Gastrocnemius medialis (tissue), 4 donors: ENCODE data around the gene ERAP2. TPM values are rescaled to one million over a fixed set of nuclear protein-coding genes. Genes with fewer than 3 reads are reported as not detected.
"Not testable (repeated sequence)": the region's sequence is repeated elsewhere in the genome, so short reads cannot be mapped to it uniquely, and the experiment has no call there.

Experiments used
- ATAC-seq, 2 donors: fragments of 150-250 bp; one replicate each; pipeline ENCODE4 v1.9.1; 2016
- DNase-seq, 2 donors: peaks; one replicate each; pipeline ENCODE4 v3.0.0-alpha.2; 2019
- H3K27ac ChIP-seq, 4 donors: fragments of 200-600 bp; sonication (generic); 1 replicate in 1 of 4; 2 replicates in 3 of 4; pipeline ENCODE4 v1.5.1; 2016 to 2018; ENCODE audit warnings: mild to moderate bottlenecking in 2 of 4, moderate library complexity in 1 of 4
- H3K27me3 ChIP-seq, 3 donors: fragments of 200-600 bp; sonication (generic) in 2 of 3; 1 replicate in 1 of 3; 2 replicates in 2 of 3; pipeline versions ENCODE4 v1.5.1 to v1.6.0; 2016 to 2019; ENCODE audit warnings: mild to moderate bottlenecking in 1 of 3, moderate library complexity in 1 of 3
- H3K36me3 ChIP-seq, 2 donors: fragments of 200-600 bp; sonication (generic) in 1 of 2; one replicate each; pipeline ENCODE4 v1.5.1; 2017 to 2018
- H3K4me1 ChIP-seq, 2 donors: fragments of 200-600 bp; sonication (generic) in 1 of 2; one replicate each; pipeline ENCODE4 v1.5.1; 2016 to 2017; ENCODE audit warnings: mild to moderate bottlenecking in 2 of 2
- H3K4me3 ChIP-seq, 4 donors: fragments of 200-600 bp; sonication (generic) in 3 of 4; 1 replicate in 1 of 4; 2 replicates in 3 of 4; pipeline ENCODE4 v1.5.1; 2016 to 2019; ENCODE audit warnings: mild to moderate bottlenecking in 2 of 4
- H3K9me3 ChIP-seq, 3 donors: fragments of 200-600 bp; sonication (generic) in 2 of 3; 1 replicate in 1 of 3; 2 replicates in 2 of 3; pipeline ENCODE4 v1.5.1; 2016 to 2019
- POLR2A ChIP-seq, 2 donors: fragments of 450-650 bp; IDR thresholded peaks; one replicate each; pipeline ENCODE4 v1.6.1; 2017; ENCODE audit warnings: antibody characterized with exemption in 2 of 2, mild to moderate bottlenecking in 2 of 2, moderate library complexity in 2 of 2
- in situ Hi-C, 4 donors: fragments of 200-750 bp; cut with MboI; loops; one replicate each; pipeline versions ENCODE4 v1.15.0 to v1.8.0; 2017; ENCODE audit warnings: low sequenced_read_pairs in 4 of 4
- intact Hi-C: fragments of 100-400 bp; cut with DNase I; formaldehyde crosslinking; loops from one replicate; pipeline ENCODE4 v1.15.1; 2023; ENCODE audit warnings: low total_unique reads
- total RNA-seq, 4 donors: library from RNA; depleted of rRNA; stranded (reverse); fragments of >200 nt; gene quantifications; one replicate each; pipeline versions ENCODE4 v1.1.0 to v1.2.3, GENCODE V29; 2016
- TF ChIP-seq, protein P1 (sequence below), 5 experiments: fragments of 450-650 bp in 3 of 5; fragments of 200-600 bp in 2 of 5; sonication (generic) in 2 of 5; IDR thresholded peaks in 4 of 5; conservative IDR thresholded peaks in 1 of 5; 1 replicate in 4 of 5; 2 replicates in 1 of 5; pipeline ENCODE4 v1.5.1; 2016 to 2019; ENCODE audit warnings: antibody characterized with exemption in 5 of 5, mild to moderate bottlenecking in 3 of 5, moderate library complexity in 3 of 5

Gene ERAP2
- total RNA-seq, 4 donors from 2014 or later, result 1.1 to 8.5 (median 2.9) TPM

DNA sequence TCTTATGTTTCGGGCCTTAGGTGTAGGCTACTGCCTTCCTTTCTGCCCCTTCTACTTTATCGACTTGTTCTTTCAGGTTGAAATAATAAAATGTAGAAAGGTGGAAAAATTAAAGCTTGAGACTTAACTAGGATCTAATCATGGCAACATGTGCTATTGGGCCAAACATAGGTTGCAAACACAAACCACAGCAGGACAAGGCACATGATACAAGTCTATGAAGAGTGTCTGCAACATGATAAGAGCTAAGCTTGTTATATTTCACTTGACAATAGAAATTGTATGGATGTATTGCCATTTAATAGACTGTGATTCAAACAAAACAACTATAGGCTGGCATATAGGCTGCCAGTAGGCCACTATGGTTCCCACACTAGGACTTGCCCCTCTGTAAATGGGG lies 1.7 kb upstream of the ERAP2 start:
- Histone ChIP-seq H3K27me3 (no peaks in the 10 kb centered on the region), H3K4me1 (peaks cover 9 to 15% of the 10 kb centered on the region in 2 donors), H3K9me3 (no peaks in the 10 kb centered on the region), H3K36me3 (no peaks in the 10 kb centered on the region), H3K27ac (no peak overlapping the region), H3K4me3 (no peak overlapping the region)
- DNase-seq (no peak), ATAC-seq (no peak)
- intact Hi-C loops, result no loop called here
- in situ Hi-C loops, result loop anchor here in 3 of 4 donors (5.0 to 10.0 kb wide), 3 partner anchors 70 to 290 kb away; no protein-coding TSS in a partner anchor
- TF ChIP-seq, protein P1, sequence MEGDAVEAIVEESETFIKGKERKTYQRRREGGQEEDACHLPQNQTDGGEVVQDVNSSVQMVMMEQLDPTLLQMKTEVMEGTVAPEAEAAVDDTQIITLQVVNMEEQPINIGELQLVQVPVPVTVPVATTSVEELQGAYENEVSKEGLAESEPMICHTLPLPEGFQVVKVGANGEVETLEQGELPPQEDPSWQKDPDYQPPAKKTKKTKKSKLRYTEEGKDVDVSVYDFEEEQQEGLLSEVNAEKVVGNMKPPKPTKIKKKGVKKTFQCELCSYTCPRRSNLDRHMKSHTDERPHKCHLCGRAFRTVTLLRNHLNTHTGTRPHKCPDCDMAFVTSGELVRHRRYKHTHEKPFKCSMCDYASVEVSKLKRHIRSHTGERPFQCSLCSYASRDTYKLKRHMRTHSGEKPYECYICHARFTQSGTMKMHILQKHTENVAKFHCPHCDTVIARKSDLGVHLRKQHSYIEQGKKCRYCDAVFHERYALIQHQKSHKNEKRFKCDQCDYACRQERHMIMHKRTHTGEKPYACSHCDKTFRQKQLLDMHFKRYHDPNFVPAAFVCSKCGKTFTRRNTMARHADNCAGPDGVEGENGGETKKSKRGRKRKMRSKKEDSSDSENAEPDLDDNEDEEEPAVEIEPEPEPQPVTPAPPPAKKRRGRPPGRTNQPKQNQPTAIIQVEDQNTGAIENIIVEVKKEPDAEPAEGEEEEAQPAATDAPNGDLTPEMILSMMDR (IDR thresholded peaks at IDR 0.05 in 4 of 5, conservative IDR thresholded peaks at IDR 0.05 in 1 of 5), result no peak

DNA sequence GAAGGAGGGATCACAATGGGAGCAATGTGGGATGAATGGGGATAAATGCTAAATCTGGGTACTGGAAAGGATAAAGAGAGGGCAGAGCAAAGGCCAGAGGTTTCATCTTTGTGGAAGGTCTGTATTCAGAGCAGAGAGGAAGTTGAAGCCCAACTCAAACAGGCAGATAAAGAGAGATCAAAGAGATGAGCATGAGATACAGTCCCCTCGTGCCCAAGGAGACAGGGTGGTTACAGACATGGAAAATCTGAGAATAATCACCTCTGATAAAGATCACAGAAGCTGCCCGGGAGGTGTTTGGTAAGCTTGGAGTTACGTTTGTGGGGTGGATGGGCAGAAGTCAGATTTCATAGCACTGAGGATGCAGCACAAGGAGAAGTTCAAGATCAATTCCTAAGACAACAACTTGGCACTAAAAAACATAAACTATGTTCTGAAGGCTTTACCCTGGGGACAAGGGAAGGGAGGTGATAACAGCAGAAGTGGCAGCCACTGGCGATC lies 459 bp upstream of the ERAP2 start:
- no peaks in the 10 kb centered on the region for H3K27me3 ChIP-seq
- no peaks in the 10 kb centered on the region for H3K9me3 ChIP-seq
- in situ Hi-C loops (loop anchor here in 2 of 4 donors (10.0 kb wide), 2 partner anchors 69 to 289 kb away; no protein-coding TSS in a partner anchor), intact Hi-C loops (no loop called here)
- H3K4me1 ChIP-seq, result peaks cover 9 to 15% of the 10 kb centered on the region in 2 donors
- no peaks in the 10 kb centered on the region for H3K36me3 ChIP-seq
- TF ChIP-seq, protein P1 (IDR thresholded peaks at IDR 0.05 in 4 of 5, conservative IDR thresholded peaks at IDR 0.05 in 1 of 5), result no peak
- TF ChIP-seq POLR2A (IDR thresholded peaks at IDR 0.05), result no peak
- ATAC-seq (peak; percentile 6 to 22), DNase-seq (no peak)
- peak overlapping the region; percentile 55 to 75 (median 68) for H3K4me3 ChIP-seq
- H3K27ac ChIP-seq, result peak overlapping the region; percentile 62 to 79 (median 72)

DNA sequence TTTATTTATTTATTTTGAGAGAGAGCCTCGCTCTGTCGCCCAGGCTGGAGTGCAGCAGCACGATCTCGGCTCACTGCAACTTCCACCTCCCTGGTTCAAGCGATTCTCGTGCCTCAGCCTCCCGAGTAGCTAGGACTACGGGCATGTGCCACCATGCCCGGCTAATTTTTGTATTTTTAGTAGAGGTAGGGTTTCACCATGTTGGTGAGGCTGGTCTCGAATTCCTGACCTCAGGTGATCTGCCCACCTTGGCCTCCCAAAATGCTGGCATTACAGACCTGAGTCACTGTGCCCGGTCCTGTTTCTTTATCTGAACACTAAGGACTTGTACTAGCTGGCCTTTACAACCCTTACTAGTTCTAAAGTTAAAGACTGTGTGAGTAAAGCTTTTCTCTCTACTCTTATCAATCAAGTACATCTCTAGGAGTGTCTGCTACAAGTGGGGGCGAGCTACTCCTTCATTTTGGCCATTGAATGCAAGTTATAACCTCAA lies 723 bp downstream of the ERAP2 start:
- Histone ChIP-seq H3K4me3 (peak overlapping the region; percentile 55 to 75 (median 68)), H3K4me1 (peaks cover 9 to 15% of the 10 kb centered on the region in 2 donors), H3K27ac (peak overlapping the region; percentile 62 to 79 (median 72))
- in situ Hi-C loops, result loop anchor here in 2 of 4 donors (10.0 kb wide), 2 partner anchors 68 to 288 kb away; no protein-coding TSS in a partner anchor
- H3K27me3 ChIP-seq, H3K9me3 ChIP-seq, DNase-seq, H3K36me3 ChIP-seq, intact Hi-C loops: not testable (repeated sequence)
- peak; percentile 40 to 46 for ATAC-seq

DNA sequence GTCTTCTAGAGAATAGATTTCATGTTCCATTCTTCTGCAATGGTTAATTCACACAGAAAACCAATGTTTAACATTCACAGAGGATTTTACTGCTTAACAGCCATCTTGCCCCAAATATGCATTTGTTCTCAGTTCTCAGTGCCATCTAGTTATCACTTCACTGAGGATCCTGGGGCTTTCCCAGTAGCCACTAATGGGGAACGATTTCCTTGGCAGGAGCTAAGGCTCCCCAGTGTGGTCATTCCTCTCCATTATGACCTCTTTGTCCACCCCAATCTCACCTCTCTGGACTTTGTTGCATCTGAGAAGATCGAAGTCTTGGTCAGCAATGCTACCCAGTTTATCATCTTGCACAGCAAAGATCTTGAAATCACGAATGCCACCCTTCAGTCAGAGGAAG lies 3.4 kb downstream of the ERAP2 start:
- DNase-seq, result no peak
- Histone ChIP-seq H3K27me3 (no peaks in the 10 kb centered on the region), H3K4me3 (no peak overlapping the region), H3K36me3 (no peaks in the 10 kb centered on the region), H3K4me1 (peaks cover 9 to 16% of the 10 kb centered on the region in 2 donors), H3K9me3 (no peaks in the 10 kb centered on the region), H3K27ac (no peak overlapping the region)
- no peak for TF ChIP-seq POLR2A (IDR thresholded peaks at IDR 0.05)
- TF ChIP-seq, protein P1 (IDR thresholded peaks at IDR 0.05 in 4 of 5, conservative IDR thresholded peaks at IDR 0.05 in 1 of 5), result no peak
- ATAC-seq, result no peak
- in situ Hi-C loops (loop anchor here in 2 of 4 donors (10.0 kb wide), 2 partner anchors 65 to 285 kb away; no protein-coding TSS in a partner anchor), intact Hi-C loops (no loop called here)

DNA sequence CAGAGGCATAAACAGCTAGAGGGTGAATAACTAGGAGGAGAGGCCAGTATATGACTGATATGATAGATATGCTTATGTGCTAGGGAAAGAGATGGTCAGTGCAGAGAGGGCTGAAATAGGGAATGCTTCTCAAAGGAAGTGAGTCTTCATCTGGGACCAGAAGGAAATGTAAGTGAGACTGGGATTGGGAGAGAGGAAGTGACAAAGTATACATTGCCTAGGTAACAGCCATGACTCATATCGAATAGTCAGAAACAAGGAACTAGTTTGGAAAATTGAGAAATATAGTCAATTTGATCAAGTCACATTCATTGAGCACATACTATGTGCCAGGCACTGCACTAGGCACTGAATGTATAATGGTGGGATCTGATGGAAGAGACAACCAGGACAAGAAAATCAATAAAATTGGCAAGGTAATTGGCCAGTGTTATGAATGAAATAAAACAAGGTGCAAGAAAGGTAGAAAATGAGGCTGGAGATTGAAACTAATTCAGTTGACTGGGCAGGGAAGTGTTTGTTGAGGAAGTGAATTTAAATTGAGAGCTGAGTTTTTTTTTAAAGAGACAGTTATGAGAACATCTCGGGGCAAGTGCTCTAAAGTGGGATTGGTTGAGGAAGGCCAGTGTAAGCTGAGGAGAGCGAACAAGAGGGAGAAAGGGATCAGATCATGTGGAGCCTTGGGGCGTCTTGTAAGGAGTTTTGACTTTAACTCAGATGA lies 4.3 kb downstream of the ERAP2 start:
- in situ Hi-C loops (no loop called here), intact Hi-C loops (no loop called here)
- no peaks in the 10 kb centered on the region for H3K9me3 ChIP-seq
- DNase-seq (no peak), ATAC-seq (no peak)
- no peak overlapping the region for H3K27ac ChIP-seq
- H3K27me3 ChIP-seq, result no peaks in the 10 kb centered on the region
- TF ChIP-seq, protein P1 (IDR thresholded peaks at IDR 0.05 in 4 of 5, conservative IDR thresholded peaks at IDR 0.05 in 1 of 5), result no peak
- TF ChIP-seq POLR2A (IDR thresholded peaks at IDR 0.05), result no peak
- peaks cover 15 to 24% of the 10 kb centered on the region in 2 donors for H3K4me1 ChIP-seq
- H3K36me3 ChIP-seq, result no peaks in the 10 kb centered on the region
- H3K4me3 ChIP-seq, result no peak overlapping the region
